ENCODE data around the gene GPN1. TPM values are rescaled to one million over a fixed set of nuclear protein-coding genes. Genes with fewer than 3 reads are reported as not detected.

Gene GPN1
- total RNA-seq, 1 experiment from 2014 or later = 45.1 TPM

DNA sequence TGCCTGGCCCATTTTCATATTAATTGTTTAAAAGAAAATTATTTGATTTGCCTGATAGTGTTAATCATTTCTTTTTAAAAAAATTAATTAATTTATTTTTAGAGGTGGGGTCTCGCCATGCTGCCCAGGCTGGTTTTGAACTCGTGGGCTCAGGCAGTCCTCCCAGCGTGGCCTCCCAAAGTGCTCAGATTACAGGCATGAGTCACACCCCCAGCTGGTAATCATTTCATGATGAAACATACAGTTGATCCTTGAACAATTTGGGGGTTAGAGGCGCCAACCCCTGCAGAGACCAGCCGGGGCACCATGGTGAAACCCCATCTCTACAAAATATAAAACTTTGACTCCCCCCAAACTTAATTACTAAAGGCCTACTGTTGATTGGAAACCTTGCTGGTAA, 7.9 kb downstream of the GPN1 start:
- no TSS peak for BruUV-seq (replicated peaks)
- no peaks in the 10 kb centered on the region for H4K20me1 ChIP-seq (ENCODE audit: insufficient read depth)
- peaks cover 52% of the 10 kb centered on the region for H3K36me3 ChIP-seq (ENCODE audit: low read depth)
- no peak overlapping the region for H3K4me3 ChIP-seq
- CTCF ChIA-PET = no interaction called here
- H3K9me2 ChIP-seq (ENCODE audit: insufficient read depth) = no peaks in the 10 kb centered on the region
- no peak for DNase-seq
- H3K27me3 ChIP-seq (ENCODE audit: insufficient read depth, low read depth) = no peaks in the 10 kb centered on the region
- intact Hi-C loops (cut with micrococcal nuclease; ENCODE audit: unreplicated experiment) = no loop called here
- POLR2A ChIA-PET (ENCODE audit: unreplicated experiment) = interaction anchor here (0.5 kb wide), 1 partner anchor 1655 kb away, joined by 8 read pairs; the partner anchor contains the start of gene KIF3C
- H3K79me2 ChIP-seq (ENCODE audit: low read depth) = no peaks in the 10 kb centered on the region
- no peak overlapping the region for H2AFZ ChIP-seq
- H3K4me1 ChIP-seq (replicated peaks; ENCODE audit: insufficient read depth) = no peaks in the 10 kb centered on the region
- H3F3A ChIP-seq (ENCODE audit: insufficient read depth, low read depth) = peaks cover 18% of the 10 kb centered on the region; the same call in 1 of the 2 replicates
- no peaks in the 10 kb centered on the region for H3K9me3 ChIP-seq (ENCODE audit: insufficient read depth, low read depth)
- no peak overlapping the region for H3K27ac ChIP-seq
- H3K4me2 ChIP-seq = no peak overlapping the region
- no peak for TF ChIP-seq EZH2 (IDR thresholded peaks at IDR 0.05; ENCODE audit: low read depth)
- TF ChIP-seq, protein P1, sequence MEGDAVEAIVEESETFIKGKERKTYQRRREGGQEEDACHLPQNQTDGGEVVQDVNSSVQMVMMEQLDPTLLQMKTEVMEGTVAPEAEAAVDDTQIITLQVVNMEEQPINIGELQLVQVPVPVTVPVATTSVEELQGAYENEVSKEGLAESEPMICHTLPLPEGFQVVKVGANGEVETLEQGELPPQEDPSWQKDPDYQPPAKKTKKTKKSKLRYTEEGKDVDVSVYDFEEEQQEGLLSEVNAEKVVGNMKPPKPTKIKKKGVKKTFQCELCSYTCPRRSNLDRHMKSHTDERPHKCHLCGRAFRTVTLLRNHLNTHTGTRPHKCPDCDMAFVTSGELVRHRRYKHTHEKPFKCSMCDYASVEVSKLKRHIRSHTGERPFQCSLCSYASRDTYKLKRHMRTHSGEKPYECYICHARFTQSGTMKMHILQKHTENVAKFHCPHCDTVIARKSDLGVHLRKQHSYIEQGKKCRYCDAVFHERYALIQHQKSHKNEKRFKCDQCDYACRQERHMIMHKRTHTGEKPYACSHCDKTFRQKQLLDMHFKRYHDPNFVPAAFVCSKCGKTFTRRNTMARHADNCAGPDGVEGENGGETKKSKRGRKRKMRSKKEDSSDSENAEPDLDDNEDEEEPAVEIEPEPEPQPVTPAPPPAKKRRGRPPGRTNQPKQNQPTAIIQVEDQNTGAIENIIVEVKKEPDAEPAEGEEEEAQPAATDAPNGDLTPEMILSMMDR (conservative IDR thresholded peaks at IDR 0.05) = no peak

DNA sequence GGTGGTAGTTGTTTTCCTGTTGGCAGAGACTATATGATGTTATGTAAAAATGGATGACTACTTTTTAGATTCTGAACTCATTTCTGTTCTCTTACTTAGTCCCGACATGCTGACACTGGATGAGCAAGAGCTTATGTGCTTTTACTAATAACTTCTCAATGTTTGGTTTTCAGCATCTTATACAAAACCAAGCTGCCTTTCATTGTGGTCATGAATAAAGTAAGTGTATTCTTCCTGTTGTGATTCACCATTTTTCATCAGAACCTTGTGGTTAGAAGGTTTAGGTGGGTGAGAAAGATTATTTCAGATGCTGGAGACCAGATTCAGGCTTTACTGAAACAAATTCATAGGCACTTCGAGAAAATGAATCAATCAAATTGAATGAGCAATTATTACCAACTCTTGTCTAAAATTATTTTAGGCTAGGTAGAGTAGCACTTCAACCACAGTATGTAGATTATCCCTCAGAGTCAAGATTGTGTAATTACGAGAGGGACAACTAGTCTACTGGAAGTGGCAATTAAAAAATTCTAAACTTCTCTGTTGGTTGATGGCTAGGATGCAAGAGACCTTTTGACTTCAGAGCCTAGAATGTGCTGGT, 9.3 kb downstream of the GPN1 start:
- intact Hi-C loops (cut with micrococcal nuclease; ENCODE audit: unreplicated experiment) = no loop called here
- Histone ChIP-seq H3K4me1 (replicated peaks; ENCODE audit: insufficient read depth) (no peaks in the 10 kb centered on the region), H3K27ac (no peak overlapping the region), H3K4me2 (no peak overlapping the region), H3K9me3 (ENCODE audit: insufficient read depth, low read depth) (no peaks in the 10 kb centered on the region), H3K27me3 (ENCODE audit: insufficient read depth, low read depth) (no peaks in the 10 kb centered on the region), H3K79me2 (ENCODE audit: low read depth) (no peaks in the 10 kb centered on the region), H3F3A (ENCODE audit: insufficient read depth, low read depth) (peaks cover 27% of the 10 kb centered on the region; the same call in 1 of the 2 replicates), H3K36me3 (ENCODE audit: low read depth) (peaks cover 52% of the 10 kb centered on the region), H3K4me3 (no peak overlapping the region), H2AFZ (no peak overlapping the region), H4K20me1 (ENCODE audit: insufficient read depth) (no peaks in the 10 kb centered on the region), H3K9me2 (ENCODE audit: insufficient read depth) (no peaks in the 10 kb centered on the region)
- no peak for DNase-seq
- ChIA-PET POLR2A (ENCODE audit: unreplicated experiment) (no interaction called here), CTCF (no interaction called here)
- no TSS peak for BruUV-seq (replicated peaks)
- no peak for TF ChIP-seq EZH2 (IDR thresholded peaks at IDR 0.05; ENCODE audit: low read depth)
- TF ChIP-seq, protein P1 (conservative IDR thresholded peaks at IDR 0.05) = no peak

DNA sequence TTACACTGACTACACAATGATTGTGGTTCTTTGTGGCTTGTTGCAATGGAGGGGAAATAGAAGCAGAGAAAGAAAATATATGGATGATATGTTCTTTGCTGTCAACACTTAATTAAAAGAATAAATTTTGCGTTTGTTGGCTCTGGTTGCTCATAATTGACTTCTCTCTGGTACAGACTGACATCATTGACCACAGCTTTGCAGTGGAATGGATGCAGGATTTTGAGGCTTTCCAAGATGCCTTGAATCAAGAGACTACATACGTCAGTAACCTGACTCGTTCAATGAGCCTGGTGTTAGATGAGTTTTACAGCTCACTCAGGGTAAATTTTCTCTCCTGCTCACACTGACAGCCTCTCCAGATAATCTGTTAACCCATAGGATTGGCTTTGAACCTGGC, 9.9 kb downstream of the GPN1 start:
- no TSS peak for BruUV-seq (replicated peaks)
- intact Hi-C loops (cut with micrococcal nuclease; ENCODE audit: unreplicated experiment) = no loop called here

More for the DNA sequence above, 9.9 kb downstream of the GPN1 start:
- peaks cover 52% of the 10 kb centered on the region for H3K36me3 ChIP-seq (ENCODE audit: low read depth)
- no peak overlapping the region for H3K4me2 ChIP-seq
- H4K20me1 ChIP-seq (ENCODE audit: insufficient read depth) = no peaks in the 10 kb centered on the region
- no peak overlapping the region for H3K27ac ChIP-seq
- peaks cover 31% of the 10 kb centered on the region for H3F3A ChIP-seq (ENCODE audit: insufficient read depth, low read depth)
- DNase-seq = no peak
- H3K27me3 ChIP-seq (ENCODE audit: insufficient read depth, low read depth) = no peaks in the 10 kb centered on the region
- no peaks in the 10 kb centered on the region for H3K9me3 ChIP-seq (ENCODE audit: insufficient read depth, low read depth)
- ChIA-PET CTCF (no interaction called here), POLR2A (ENCODE audit: unreplicated experiment) (interaction anchor here (0.7 kb wide), 1 partner anchor 36 kb away, joined by 4 read pairs; no protein-coding TSS in a partner anchor)
- H3K9me2 ChIP-seq (ENCODE audit: insufficient read depth) = no peaks in the 10 kb centered on the region
- H3K4me3 ChIP-seq = no peak overlapping the region
- no peaks in the 10 kb centered on the region for H3K4me1 ChIP-seq (replicated peaks; ENCODE audit: insufficient read depth)
- no peak overlapping the region for H2AFZ ChIP-seq
- H3K79me2 ChIP-seq (ENCODE audit: low read depth) = no peaks in the 10 kb centered on the region
- no peak for TF ChIP-seq EZH2 (IDR thresholded peaks at IDR 0.05; ENCODE audit: low read depth)
- TF ChIP-seq, protein P1 (conservative IDR thresholded peaks at IDR 0.05) = no peak
